GM21786 (cell line): ENCODE results near the gene DLL4.
"Not testable (repeated sequence)": the region's sequence is repeated elsewhere in the genome, so short reads cannot be mapped to it uniquely, and the experiment has no call there.

Experiments
- ATAC-seq: cut with Tn5 transposase; IDR thresholded peaks from one replicate; pipeline ENCODE4 v1.9.1; 2021; ENCODE audit not compliant: unreplicated experiment

DLL4 gene

DNA sequence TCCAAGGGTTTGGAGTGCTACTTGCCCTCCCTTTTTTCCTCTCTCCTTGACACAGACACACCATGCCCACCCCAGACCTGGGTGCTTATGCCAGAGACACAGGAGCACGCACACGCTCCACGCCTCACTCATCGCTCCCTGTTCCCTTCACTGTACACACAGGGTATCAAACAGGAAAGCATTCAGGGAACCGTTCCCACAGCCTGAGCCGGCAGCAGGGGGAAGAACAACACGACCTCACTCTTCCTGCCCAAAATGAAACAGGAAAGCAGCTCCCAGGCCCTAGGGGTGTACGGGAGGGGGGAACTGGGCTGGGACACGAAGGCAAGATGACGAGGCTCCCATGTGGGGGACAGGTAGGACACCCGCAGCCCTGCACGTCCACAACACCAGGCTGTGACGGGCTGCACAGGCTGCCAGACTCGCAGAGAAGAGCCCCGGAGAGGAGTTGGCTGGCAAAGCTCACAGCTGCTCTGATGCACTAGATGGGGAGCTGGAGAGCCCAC lies 11.2 kb downstream of the DLL4 start:
- ATAC-seq: no peak

DNA sequence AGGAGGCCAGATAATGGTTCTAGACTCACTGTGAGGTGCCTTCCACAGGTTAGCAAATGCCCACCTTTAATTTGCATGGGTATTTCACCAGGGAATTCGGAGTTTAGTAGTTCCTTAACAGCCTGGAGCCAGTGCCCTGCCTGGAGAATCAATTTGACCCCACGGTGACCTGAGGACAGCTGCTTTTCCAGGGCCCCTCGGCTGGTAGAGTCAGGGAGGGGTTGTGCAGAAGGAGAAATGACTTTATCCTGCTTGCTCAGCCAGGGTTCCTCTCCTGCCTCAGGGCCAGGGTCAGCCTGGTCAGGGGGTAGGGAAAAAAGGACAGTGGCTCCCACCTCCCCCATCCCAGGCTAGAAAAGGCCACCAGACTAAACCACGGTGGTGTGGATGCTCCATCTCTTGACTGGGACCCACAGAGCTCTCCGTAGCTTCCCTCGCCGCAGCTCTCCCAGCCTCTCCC lies 12.0 kb downstream of the DLL4 start:
- ATAC-seq: no peak

DNA sequence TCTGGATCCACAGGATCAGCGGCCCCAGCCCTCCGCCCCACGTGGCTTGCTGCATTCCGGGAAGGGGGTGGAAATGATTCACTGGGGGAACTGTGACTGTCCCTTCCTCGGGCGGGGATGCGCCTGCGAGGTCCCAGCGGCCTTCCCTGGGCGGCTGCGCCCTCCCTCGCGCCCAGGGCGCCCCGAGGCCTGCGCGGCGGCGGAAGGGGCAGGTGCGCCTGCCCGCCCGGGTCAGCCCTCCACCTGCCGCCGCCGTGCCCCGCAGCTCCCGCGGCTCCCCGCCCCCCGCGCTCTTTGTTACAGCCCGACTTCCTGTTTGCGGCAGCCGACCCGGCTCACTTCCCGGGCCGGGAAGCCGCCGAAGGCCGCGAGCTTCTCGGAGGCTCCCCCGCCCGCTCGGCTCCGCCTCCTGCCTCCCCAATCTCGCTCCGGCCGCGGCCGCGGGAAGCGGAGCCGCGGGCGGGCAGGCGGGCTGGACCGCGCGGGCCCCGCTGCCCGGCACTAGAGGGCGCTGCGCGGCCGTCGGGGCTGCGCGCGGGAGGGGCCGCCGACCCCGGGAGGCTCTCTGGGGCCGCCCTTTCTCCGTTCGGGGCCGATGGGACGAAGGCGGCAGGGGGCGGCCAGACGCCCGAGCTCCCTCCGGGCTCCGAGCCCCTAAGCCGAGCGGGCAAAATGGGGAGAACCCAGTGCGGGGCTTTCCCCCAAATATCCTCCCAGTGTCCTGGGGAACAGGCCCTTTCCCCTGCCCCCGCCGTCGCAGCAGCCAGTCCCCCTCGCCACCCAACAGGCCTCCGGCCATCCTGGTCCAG lies 12.6 kb downstream of the DLL4 start:
- peak; percentile 55 for ATAC-seq

DNA sequence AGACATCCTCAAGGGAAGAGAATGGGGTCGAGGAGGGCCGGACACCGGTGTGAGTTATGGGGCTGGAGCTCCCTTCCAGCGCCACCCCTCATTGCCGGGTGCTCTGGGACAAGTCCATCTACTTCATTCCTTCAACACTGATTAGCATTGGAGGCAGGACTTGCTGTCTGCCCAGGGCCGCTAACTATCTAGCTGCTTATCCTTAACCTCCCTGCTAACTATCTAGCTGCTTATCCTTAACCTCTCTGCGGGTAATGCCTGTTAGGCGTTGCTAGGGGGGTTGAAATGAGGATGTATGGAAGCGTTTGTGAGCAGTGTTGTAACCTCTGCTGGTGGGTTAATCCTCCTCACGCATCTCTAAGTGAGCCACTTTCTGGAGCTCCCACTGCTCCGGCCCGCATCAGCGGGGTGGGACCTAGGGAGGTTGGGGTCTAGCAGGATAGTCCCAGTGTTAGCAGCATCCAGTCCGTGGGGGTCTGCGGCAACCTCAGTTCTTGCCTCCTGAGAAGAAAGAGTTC lies 13.3 kb downstream of the DLL4 start:
- no peak for ATAC-seq

DNA sequence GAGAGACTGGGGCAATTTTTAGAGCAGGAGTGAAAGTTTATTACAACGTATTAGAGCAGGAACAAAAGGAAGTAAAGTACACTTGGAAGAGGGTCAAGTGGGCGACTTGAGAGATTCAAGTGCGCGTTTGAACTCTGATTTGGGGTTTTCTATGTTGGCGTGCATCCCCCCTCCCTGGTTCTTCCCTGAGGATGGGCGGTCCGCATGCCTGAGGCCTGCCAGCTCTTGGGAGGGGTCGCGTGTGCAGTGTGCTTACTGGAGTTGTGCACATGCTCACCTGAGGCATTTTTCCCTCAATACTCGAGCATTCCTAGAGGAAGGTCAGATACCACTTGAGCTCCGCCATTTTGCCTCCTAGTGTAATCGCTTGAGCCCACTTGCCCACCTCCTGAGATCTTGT lies 13.7 kb downstream of the DLL4 start:
- no peak for ATAC-seq

DNA sequence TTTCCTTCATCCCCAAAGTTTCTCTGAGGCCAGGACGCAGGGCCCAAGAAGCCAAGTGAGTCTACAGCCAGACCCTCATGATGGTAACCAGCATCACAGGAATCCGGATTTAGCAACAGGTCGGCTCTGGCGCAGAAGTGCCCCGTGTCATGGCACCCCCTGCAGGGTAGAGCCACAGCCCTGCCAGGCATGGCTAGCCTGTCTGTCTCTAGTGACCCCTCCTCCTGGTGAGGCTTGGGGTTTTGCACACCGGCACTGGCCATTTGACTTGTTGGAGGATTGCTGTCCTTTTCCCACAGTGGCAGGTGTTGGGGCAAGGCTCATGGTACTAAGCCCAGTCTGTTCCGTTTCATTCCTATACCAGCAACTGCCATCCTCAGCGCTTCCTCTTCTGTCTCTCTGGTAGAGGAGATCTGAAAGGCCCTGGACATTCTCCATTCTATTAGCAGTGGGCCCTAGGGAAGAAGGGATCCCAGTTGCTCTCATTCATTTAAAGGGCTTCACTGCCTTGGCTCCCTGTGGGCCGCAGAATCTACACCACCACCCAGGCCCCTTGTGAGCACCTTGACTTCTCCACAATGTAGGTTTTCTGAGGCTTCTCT lies 14.7 kb downstream of the DLL4 start:
- ATAC-seq: no peak

DNA sequence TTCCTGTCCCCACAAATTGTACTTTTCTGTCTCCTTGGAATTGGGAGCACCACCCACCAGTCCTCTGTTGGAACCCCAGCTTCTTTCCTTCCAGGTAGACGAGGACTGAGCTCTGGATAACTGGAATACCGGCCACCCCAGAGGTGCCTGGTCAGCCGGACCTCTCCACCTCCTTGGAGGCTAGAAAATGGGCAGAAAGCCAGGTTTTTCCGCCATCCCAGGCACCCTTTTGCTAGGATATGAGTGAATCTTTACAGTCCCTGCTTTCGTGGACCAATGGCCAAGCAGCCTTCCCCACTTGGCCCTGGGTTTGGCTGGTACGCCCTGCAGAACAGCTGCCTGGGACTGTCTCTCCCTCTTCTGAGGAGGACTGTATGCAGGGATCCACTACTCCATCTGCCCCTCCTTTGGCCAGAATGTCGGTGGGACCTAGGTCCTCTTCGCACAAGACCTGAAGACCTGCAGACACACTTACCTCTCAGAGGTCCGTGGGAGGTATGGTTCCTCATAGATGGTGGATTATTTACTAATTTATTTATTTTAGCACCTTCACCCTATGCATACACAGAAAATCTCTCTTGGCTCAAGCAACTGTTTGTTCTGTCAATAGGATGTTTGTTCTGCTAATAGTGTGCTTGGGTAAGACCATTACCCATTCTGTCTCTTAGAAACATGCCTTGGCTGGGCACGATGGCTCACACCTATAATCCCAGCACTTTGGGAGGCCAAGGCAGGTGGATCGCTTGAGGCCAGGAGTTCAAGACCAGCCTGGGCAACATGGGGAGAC lies 15.6 kb downstream of the DLL4 start:
- ATAC-seq: no peak

DNA sequence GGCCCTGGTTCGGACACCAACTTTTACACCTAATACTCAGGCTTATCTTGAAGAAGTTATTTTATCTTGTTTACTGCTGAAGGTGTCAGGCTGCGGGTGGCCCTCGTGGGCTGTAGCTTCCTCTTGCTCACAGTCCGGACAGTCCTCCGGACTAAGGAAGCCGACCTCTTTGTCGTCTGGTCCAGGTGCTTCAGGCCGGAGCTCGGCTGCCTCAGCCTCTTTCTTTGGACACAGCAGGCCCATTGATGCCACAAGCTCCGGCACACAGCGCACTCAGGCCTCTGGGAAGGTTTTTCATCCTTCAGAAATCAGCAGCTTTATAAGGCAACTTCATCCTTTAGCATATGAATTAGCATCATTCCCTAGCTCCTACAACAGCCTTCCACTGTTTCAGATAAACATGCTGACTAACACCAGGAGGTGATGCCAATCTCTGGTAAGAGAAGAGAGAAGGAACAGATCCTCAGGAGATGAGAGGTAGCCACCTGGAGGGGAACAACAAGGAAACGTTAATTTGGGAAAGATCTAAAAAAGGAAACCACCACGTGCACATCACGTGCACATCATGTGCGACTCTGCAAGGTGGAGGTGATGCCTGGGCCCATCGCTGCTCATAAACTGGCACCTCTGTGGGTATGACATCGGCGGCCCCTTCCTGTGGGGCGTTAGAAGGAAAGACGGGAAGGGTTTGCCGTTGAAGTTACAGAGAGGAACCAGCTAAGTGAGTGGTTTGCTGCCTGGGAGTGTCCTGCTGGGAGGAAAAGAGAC lies 19.8 kb downstream of the DLL4 start:
- no peak for ATAC-seq

DNA sequence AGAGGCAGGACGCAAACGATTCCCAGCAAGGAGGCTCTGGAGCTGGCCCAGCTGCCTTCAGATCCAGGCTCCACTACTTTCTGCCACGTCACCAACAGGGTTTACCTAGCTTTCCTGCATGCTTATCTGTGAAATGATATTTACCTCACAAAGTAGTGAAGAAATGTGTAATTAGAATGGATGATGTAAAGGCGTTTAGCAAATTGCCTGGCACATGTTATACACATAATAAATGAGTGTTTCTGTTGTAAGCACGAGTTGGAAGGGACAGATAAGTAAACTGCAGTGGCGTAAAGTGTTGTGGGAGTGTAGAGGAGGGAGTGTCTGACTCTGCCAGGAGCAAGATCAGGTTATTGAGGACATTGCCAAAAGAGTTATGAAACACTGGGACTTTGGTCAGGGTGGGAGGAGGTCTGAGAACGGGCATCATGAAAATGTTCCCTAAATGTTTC lies 20.6 kb downstream of the DLL4 start:
- no peak for ATAC-seq

DNA sequence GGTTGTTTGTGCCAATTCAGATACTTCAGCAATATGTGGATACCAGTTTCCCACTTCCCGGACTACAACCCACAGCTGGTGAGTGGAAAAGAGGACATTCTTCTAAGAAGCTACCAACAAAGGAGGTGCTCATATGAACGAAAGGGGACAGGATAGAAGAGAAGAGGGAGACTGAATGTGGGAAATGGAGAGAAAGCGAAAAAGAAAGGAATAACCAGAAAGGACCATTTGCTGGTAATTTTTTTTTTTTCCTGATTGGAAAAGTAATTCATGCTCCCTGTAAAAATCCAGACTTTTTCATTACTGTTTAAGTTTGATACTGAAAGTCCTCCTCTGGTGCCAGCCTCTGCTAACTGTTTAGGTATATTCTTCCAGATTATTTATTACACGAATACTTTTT lies 22.6 kb downstream of the DLL4 start:
- ATAC-seq: no peak

DNA sequence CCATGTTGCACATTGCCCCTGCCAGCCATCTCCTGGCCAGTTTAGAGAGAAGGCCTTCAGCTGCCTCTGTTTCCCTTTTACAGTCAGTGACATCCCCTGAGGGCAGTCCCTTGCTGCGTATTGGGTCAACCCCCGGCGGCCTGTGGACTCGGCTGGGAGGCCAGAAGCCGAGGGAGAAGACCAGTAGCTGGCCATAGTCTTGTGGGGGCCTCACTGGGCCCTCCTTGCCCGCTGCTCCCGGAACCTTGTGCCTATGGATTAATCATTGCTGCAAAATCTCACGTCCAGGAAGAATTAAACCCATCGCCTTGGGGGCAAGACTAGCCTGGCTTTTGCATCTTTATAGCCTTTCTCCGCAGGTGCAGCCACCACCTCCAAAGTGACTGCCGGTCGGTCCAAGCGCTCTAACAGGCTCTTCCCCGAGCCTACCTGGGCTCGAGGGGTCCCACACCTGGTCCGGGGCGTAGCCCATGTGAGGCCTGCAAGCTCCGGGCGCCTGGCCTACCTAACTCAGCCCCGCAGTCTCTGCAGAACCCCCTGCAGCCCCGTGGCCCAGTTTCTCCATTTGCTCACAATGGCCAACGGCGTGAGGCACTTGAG lies 23.3 kb downstream of the DLL4 start:
- no peak for ATAC-seq

DNA sequence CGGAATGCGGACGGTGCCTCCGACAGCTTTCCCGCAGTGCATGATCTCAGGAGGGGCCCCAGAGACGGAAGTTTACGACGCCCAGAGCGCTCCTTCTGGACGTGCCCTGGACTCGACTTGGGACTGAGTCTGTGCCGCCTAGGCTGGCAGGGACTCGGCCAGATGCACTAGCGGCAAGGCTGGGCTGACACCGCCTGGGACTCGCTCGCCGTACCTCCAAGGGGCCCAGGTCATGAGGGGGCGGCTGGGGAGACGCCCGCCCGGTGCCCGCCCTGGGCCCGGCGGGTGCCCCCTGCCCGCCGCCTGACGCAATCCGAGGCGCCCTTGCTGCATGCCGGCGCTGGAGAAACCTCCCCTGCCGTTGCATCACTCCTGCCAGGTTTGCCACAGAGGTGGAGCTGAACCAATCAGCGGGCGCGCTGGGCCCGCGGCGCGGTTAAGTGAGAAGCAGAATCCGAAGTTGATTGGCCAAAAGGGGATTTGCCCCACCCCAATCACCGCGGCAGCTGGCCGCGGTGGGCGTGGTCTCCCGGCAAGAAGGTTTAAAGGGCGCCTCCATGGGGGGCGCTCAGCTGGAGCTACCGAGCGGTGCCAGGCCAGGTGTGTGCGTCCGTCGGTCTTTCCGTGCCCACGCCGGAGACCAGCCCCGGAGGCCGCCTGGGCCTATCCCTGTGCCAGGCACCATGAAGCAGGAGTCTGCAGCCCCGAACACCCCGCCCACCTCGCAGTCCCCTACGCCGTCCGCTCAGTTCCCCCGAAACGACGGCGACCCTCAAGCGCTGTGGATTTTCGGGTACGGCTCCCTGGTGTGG lies 24.0 kb downstream of the DLL4 start, which contains the start of gene CHAC1:
Gene CHAC1, plus strand, starts transcription at position 571 of the 812 bp plus-strand sequence. Its CDS starts 113 bp downstream, at position 684.
- ATAC-seq: peak; percentile 89

DNA sequence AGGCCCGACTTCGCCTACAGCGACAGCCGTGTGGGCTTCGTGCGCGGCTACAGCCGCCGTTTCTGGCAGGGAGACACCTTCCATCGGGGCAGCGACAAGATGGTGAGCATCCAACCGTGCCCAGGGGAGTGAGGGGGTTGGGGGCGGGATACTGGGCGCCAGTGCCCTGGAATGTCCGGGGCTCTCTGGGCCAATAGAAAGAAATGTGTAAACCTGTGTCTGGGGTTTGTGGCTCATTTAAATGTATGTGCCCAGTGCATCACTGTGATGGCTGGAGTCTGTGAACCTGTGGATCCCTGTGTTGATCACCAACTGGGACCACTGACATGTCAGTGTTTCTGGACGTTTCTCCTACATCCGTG lies 24.6 kb downstream of the DLL4 start:
- ATAC-seq: peak; percentile 5

DNA sequence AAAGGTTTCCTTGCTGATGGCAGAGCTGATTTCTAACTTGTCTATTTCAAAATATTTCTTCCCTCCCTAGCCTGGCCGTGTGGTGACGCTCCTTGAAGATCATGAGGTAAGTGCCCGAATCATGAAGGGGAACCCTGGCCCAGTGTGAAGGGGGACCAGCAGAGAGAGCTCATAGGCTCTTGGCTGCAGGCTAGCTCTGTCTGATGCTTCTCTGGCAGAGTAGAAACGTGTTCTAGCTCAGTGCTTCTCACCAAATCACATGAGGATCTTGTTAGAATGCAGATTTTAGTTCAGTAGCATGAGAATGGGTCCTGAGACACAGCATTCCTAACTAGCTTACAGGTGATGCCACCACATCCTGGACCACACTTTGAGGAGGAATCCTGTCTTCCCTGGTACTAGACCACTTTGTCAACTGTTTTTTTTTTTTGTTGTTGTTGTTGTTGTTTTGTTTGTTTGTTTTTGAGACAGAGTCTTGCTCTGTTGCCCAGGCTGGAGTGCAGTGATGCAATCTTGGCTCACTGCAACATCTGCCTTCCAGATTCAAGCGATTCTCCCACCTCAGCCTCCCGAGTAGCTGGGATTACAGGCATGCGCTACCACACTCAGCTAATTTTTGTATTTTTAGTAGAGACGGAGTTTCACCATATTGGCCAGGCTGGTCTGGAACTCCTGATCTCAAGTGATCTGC lies 25.2 kb downstream of the DLL4 start:
- ATAC-seq: not testable (repeated sequence)

DNA sequence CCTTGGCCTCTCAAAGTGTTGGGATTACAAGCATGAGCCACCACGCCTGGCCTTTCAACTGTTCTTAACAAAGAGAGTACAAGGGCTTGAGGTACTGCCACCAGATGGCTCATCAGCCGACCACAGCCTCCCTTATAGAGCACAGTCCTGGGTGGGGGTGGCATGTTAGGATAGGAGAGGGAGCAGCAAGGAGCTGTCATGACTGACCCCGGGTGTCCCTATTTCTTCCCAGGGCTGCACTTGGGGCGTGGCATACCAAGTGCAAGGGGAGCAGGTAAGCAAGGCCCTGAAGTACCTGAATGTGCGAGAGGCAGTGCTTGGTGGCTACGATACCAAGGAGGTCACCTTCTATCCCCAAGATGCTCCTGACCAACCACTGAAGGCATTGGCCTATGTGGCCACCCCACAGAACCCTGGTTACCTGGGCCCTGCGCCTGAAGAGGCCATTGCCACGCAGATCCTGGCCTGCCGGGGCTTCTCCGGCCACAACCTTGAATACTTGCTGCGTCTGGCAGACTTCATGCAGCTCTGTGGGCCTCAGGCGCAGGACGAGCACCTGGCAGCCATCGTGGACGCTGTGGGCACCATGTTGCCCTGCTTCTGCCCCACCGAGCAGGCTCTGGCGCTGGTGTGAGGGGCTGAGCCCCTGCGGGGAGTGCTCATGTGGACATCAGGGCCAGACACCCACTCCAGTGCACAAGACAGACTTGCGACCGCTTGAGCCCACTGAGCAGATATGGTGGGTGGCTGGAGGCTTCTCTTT lies 26.2 kb downstream of the DLL4 start:
- no peak for ATAC-seq

DNA sequence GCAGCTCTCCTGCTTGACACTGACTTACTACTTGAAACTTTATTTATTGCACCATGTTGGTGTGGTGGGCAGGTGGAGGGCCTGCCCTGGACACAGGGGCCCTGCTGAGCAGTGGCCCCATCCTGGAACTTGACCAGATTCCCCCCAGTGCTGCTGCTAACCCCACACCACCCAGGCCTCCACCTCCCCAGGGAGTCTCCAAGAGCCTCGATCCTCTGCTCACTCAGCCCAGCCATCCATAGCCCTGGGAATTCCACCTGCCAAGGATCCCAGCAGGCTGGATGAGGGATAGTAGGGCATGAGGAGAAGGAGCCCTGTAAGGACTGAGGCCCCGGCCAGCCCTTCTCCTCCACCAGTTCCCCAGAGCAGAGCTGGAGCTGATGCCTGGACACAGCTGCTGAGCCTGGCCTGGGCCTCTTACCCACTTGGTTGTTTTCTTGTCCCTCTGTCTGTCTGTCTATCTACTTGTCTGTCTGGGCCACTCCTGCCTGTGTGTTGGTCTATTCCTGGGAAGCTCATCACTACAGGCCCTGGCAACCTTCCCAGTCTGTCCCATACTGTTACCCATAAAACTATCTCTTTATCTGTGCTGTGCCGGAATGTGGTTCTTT lies 26.9 kb downstream of the DLL4 start:
- no peak for ATAC-seq

DNA sequence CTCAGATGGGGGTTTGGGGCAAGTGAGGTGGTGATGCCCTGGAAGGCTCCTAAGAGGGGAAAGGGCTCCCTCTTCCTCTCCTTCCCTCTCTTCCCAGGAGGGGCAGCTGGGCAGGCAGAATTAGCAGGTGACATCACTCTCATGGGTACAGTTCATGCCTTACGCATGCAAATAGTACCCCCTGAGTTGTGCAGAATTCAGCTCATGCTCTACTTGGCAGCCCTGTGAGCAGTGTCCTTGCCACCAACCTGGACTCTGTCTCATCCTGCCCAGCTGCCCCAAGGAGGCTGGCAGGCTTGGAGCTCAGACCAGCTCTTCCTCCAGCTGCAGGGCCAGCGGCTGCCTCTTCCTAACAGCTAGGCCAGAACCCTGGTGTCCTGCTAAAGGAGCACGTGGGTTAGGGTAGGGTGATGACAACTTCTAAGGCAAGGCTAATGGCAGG lies 27.4 kb downstream of the DLL4 start:
- ATAC-seq: no peak
